ENCODE results near the gene PRRT2.
A peak's percentile ranks its signal among the peaks of the same experiment; 100 is the strongest.

PRRT2 gene

GRCh38 chr16:29818082-29818481 lies 6.1 kb downstream of the PRRT2 start:
- FAIRE-seq (no peak), DNase-seq (ENCODE audit: insufficient read length, low spot score) (no peak)
- TF ChIP-seq POLR2AphosphoS5 (IDR thresholded peaks at IDR 0.05; ENCODE audit: low read depth, low read length) (no peak), POU2F2 (IDR thresholded peaks at IDR 0.05; ENCODE audit: low read depth, low read length) (no peak), TAF1 (IDR thresholded peaks at IDR 0.05; ENCODE audit: low read depth, low read length) (no peak), POLR2A (IDR thresholded peaks at IDR 0.05; ENCODE audit: low read depth, low read length) (no peak), SPI1 (IDR thresholded peaks at IDR 0.05; ENCODE audit: low read depth, low read length) (no peak), PAX5 (IDR thresholded peaks at IDR 0.05; ENCODE audit: insufficient read depth, low read length, severe bottlenecking) (no peak)

DNA sequence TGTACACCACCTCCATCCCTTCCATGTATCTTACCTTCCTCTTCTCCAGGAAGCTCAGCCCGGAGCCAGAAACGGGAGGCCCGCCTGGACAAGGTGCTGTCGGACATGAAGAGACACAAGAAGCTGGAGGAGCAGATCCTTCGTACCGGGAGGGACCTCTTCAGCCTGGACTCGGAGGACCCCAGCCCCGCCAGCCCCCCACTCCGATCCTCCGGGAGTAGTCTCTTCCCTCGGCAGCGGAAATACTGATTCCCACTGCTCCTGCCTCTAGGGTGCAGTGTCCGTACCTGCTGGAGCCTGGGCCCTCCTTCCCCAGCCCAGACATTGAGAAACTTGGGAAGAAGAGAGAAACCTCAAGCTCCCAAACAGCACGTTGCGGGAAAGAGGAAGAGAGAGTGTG lies 7.5 kb downstream of the PRRT2 start:
- FAIRE-seq (no peak), DNase-seq (ENCODE audit: insufficient read length, low spot score) (no peak)
- TF ChIP-seq PAX5 (IDR thresholded peaks at IDR 0.05; ENCODE audit: insufficient read depth, low read length, severe bottlenecking) (no peak), SPI1 (IDR thresholded peaks at IDR 0.05; ENCODE audit: low read depth, low read length) (0 out of 2 replicates have a peak, but pooled peaks have one; percentile 19)

GRCh38 chr16:29820271-29820701 lies 8.3 kb downstream of the PRRT2 start, which contains the start of gene MVP:
Gene MVP, plus strand, starts transcription at chr16:29820462. Its CDS starts 10,088 bp downstream, at chr16:29830550.
- peak; percentile 59 for FAIRE-seq
- TF ChIP-seq PAX5 (IDR thresholded peaks at IDR 0.05; ENCODE audit: insufficient read depth, low read length, severe bottlenecking): no peak
- TF ChIP-seq POLR2A (IDR thresholded peaks at IDR 0.05; ENCODE audit: low read depth, low read length): 0 out of 2 replicates have a peak, but pooled peaks have one; percentile 51
- TF ChIP-seq TAF1 (IDR thresholded peaks at IDR 0.05; ENCODE audit: low read depth, low read length): no peak
- TF ChIP-seq POU2F2 (IDR thresholded peaks at IDR 0.05; ENCODE audit: low read depth, low read length): 0 out of 2 replicates have a peak, but pooled peaks have one; percentile 20
- TF ChIP-seq SPI1 (IDR thresholded peaks at IDR 0.05; ENCODE audit: low read depth, low read length): peak; percentile 55
- TF ChIP-seq POLR2AphosphoS5 (IDR thresholded peaks at IDR 0.05; ENCODE audit: low read depth, low read length): no peak
- peak; percentile 63 for DNase-seq (ENCODE audit: insufficient read length, low spot score)

- FAIRE-seq (peak; percentile 13), DNase-seq (ENCODE audit: insufficient read length, low spot score) (peak; percentile 55)
- TF ChIP-seq SPI1 (IDR thresholded peaks at IDR 0.05; ENCODE audit: low read depth, low read length) (no peak), TAF1 (IDR thresholded peaks at IDR 0.05; ENCODE audit: low read depth, low read length) (peak; percentile 56; the same call in 1 of the 2 replicates), POLR2A (IDR thresholded peaks at IDR 0.05; ENCODE audit: low read depth, low read length) (peak; percentile 84), POLR2AphosphoS5 (IDR thresholded peaks at IDR 0.05; ENCODE audit: low read depth, low read length) (peak; percentile 67), PAX5 (IDR thresholded peaks at IDR 0.05; ENCODE audit: insufficient read depth, low read length, severe bottlenecking) (no peak), POU2F2 (IDR thresholded peaks at IDR 0.05; ENCODE audit: low read depth, low read length) (no peak)
These were observed 9.0 kb downstream of the PRRT2 start for GRCh38 chr16:29820730-29821642.

- FAIRE-seq (no peak), DNase-seq (ENCODE audit: insufficient read length, low spot score) (no peak)
- no peak for TF ChIP-seq TAF1 (IDR thresholded peaks at IDR 0.05; ENCODE audit: low read depth, low read length)
- no peak for TF ChIP-seq POLR2AphosphoS5 (IDR thresholded peaks at IDR 0.05; ENCODE audit: low read depth, low read length)
- no peak for TF ChIP-seq POU2F2 (IDR thresholded peaks at IDR 0.05; ENCODE audit: low read depth, low read length)
- no peak for TF ChIP-seq SPI1 (IDR thresholded peaks at IDR 0.05; ENCODE audit: low read depth, low read length)
- no peak for TF ChIP-seq POLR2A (IDR thresholded peaks at IDR 0.05; ENCODE audit: low read depth, low read length)
- no peak for TF ChIP-seq PAX5 (IDR thresholded peaks at IDR 0.05; ENCODE audit: insufficient read depth, low read length, severe bottlenecking)
These were observed 9.7 kb downstream of the PRRT2 start for GRCh38 chr16:29821643-29822115.

DNA sequence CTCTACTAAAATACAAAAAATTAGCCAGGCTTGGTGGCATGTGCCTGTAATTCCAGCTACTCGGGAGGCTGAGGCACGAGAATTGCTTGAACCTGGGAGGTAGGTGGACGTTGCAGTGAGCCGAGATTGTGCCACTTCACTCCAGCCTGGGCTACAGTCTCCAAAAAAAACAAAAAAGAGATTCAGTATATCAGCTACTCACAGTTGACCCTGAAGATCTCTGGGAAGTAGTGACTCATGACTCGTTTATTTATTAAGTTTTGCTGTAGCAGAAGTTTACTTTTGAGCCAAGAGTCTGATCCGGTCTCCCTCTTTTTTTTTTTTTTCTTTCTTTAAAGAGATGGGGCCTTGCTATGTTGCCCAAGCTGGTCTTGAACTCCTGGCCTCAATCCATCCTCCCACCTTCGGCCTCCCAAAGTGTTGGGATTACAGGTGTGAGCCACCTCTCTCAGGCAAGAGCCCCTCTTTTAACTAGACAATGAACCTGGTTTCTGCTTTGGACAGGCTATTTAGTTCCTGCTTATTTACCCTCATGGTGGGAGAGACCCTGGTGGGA lies 12.7 kb downstream of the PRRT2 start:
- FAIRE-seq (no peak), DNase-seq (ENCODE audit: insufficient read length, low spot score) (no peak)
- TF ChIP-seq POU2F2 (IDR thresholded peaks at IDR 0.05; ENCODE audit: low read depth, low read length) (no peak), TAF1 (IDR thresholded peaks at IDR 0.05; ENCODE audit: low read depth, low read length) (no peak), PAX5 (IDR thresholded peaks at IDR 0.05; ENCODE audit: insufficient read depth, low read length, severe bottlenecking) (no peak), POLR2AphosphoS5 (IDR thresholded peaks at IDR 0.05; ENCODE audit: low read depth, low read length) (no peak), SPI1 (IDR thresholded peaks at IDR 0.05; ENCODE audit: low read depth, low read length) (no peak), POLR2A (IDR thresholded peaks at IDR 0.05; ENCODE audit: low read depth, low read length) (no peak)

- DNase-seq (ENCODE audit: insufficient read length, low spot score): peak; percentile 69
- FAIRE-seq: no peak
- TF ChIP-seq PAX5 (IDR thresholded peaks at IDR 0.05; ENCODE audit: insufficient read depth, low read length, severe bottlenecking) (no peak), TAF1 (IDR thresholded peaks at IDR 0.05; ENCODE audit: low read depth, low read length) (no peak), POLR2A (IDR thresholded peaks at IDR 0.05; ENCODE audit: low read depth, low read length) (no peak), POLR2AphosphoS5 (IDR thresholded peaks at IDR 0.05; ENCODE audit: low read depth, low read length) (no peak), POU2F2 (IDR thresholded peaks at IDR 0.05; ENCODE audit: low read depth, low read length) (no peak), SPI1 (IDR thresholded peaks at IDR 0.05; ENCODE audit: low read depth, low read length) (no peak)
These were observed 13.4 kb downstream of the PRRT2 start for GRCh38 chr16:29825145-29826044.

DNA sequence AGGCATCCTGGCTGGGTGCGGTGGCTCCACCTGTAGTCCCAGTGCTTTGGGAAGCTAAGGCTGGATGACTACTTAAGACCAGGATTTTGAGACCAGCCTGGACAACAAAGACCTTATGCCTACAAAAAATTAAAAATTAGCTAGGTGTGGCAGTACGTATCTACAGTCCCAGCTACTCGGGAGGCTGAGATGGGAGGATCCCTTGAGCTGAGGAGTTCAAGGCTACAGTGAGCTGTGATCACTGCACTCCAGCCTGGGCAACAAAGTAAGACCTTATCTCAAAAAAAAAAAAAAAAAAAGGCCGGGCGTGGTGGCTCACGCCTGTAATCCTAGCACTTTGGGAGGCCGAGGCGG lies 14.3 kb downstream of the PRRT2 start:
- DNase-seq (ENCODE audit: insufficient read length, low spot score) (no peak), FAIRE-seq (no peak)
- TF ChIP-seq POLR2A (IDR thresholded peaks at IDR 0.05; ENCODE audit: low read depth, low read length) (no peak), POLR2AphosphoS5 (IDR thresholded peaks at IDR 0.05; ENCODE audit: low read depth, low read length) (no peak), TAF1 (IDR thresholded peaks at IDR 0.05; ENCODE audit: low read depth, low read length) (no peak), POU2F2 (IDR thresholded peaks at IDR 0.05; ENCODE audit: low read depth, low read length) (no peak), PAX5 (IDR thresholded peaks at IDR 0.05; ENCODE audit: insufficient read depth, low read length, severe bottlenecking) (no peak)
